Parathyroid adenoma (tissue), 2 donors: Measurements from ENCODE around the gene UQCRQ.

Source experiments
- H2AFZ ChIP-seq: fragments of 300-600 bp; sonication (generic); one replicate; pipeline ENCODE4 v1.7.0; 2017; ENCODE audit warnings: antibody characterized with exemption, mild to moderate bottlenecking
- H3K27ac ChIP-seq: fragments of 300-600 bp; sonication (generic); one replicate; pipeline ENCODE4 v1.7.0; 2017
- H3K27me3 ChIP-seq: fragments of 300-600 bp; sonication (generic); one replicate; pipeline ENCODE4 v1.7.0; 2017; ENCODE audit warnings: low read length; ENCODE audit not compliant: control insufficient read depth, insufficient read depth
- H3K36me3 ChIP-seq: fragments of 300-600 bp; sonication (generic); one replicate; pipeline ENCODE4 v1.7.0; 2017; ENCODE audit warnings: low read length; ENCODE audit not compliant: control insufficient read depth, insufficient read depth
- H3K4me1 ChIP-seq: fragments of 300-600 bp; sonication (generic); one replicate; pipeline ENCODE4 v1.7.0; 2017; ENCODE audit warnings: control low read depth
- H3K4me2 ChIP-seq: fragments of 300-600 bp; sonication (generic); one replicate; pipeline ENCODE4 v1.7.0; 2017; ENCODE audit warnings: low read length
- H3K4me3 ChIP-seq: fragments of 300-600 bp; sonication (generic); one replicate; pipeline ENCODE4 v1.7.0; 2017; ENCODE audit warnings: low read depth, low read length
- H3K79me2 ChIP-seq: fragments of 300-600 bp; sonication (generic); one replicate; pipeline ENCODE4 v1.7.0; 2017; ENCODE audit warnings: control low read depth
- H3K9ac ChIP-seq: fragments of 300-600 bp; sonication (generic); one replicate; pipeline ENCODE4 v1.7.0; 2017; ENCODE audit warnings: mild to moderate bottlenecking
- H3K9me3 ChIP-seq: fragments of 300-600 bp; sonication (generic); one replicate; pipeline ENCODE4 v1.7.0; 2017; ENCODE audit warnings: low read length; ENCODE audit not compliant: control insufficient read depth
- CTCF ChIP-seq: fragments of 300-600 bp; sonication (generic); IDR thresholded peaks from one replicate; pipeline ENCODE4 v1.7.0; 2017; ENCODE audit warnings: antibody characterized with exemption, mild to moderate bottlenecking
- donor health status: primary hyperparathyroidism.

UQCRQ gene

GRCh38 chr5:132868754-132869153 lies 2.3 kb downstream of the UQCRQ start:
- Histone ChIP-seq H2AFZ (no peak overlapping the region), H3K27me3 (no peaks in the 10 kb centered on the region), H3K4me3 (no peak overlapping the region), H3K36me3 (no peaks in the 10 kb centered on the region), H3K9me3 (no peaks in the 10 kb centered on the region), H3K9ac (no peak overlapping the region), H3K79me2 (no peaks in the 10 kb centered on the region), H3K27ac (no peak overlapping the region), H3K4me1 (peaks cover 7% of the 10 kb centered on the region), H3K4me2 (no peak overlapping the region)
- TF ChIP-seq CTCF, result no peak

- Histone ChIP-seq H3K9me3 (no peaks in the 10 kb centered on the region), H3K36me3 (no peaks in the 10 kb centered on the region), H2AFZ (no peak overlapping the region), H3K4me1 (peaks cover 4% of the 10 kb centered on the region), H3K27ac (no peak overlapping the region), H3K4me3 (no peak overlapping the region), H3K4me2 (no peak overlapping the region), H3K27me3 (no peaks in the 10 kb centered on the region), H3K9ac (no peak overlapping the region), H3K79me2 (no peaks in the 10 kb centered on the region)
- no peak for TF ChIP-seq CTCF
Observed at GRCh38 chr5:132870801-132871200, 4.4 kb downstream of the UQCRQ start.

GRCh38 chr5:132871459-132872284 lies 5.2 kb downstream of the UQCRQ start:
- Histone ChIP-seq H3K4me3 (no peak overlapping the region), H3K4me1 (peaks cover 3% of the 10 kb centered on the region), H3K27ac (no peak overlapping the region), H3K27me3 (no peaks in the 10 kb centered on the region), H3K9me3 (no peaks in the 10 kb centered on the region), H2AFZ (no peak overlapping the region), H3K36me3 (no peaks in the 10 kb centered on the region), H3K4me2 (no peak overlapping the region), H3K79me2 (no peaks in the 10 kb centered on the region), H3K9ac (no peak overlapping the region)
- TF ChIP-seq CTCF, result no peak

GRCh38 chr5:132872788-132873118 lies 6.3 kb downstream of the UQCRQ start:
- H3K36me3 ChIP-seq, result no peaks in the 10 kb centered on the region
- H3K4me2 ChIP-seq, result no peak overlapping the region
- no peak overlapping the region for H3K27ac ChIP-seq
- H3K79me2 ChIP-seq, result no peaks in the 10 kb centered on the region
- no peak overlapping the region for H3K4me3 ChIP-seq
- no peak for TF ChIP-seq CTCF
- H3K9me3 ChIP-seq, result no peaks in the 10 kb centered on the region
- no peak overlapping the region for H2AFZ ChIP-seq
- H3K27me3 ChIP-seq, result no peaks in the 10 kb centered on the region
- no peaks in the 10 kb centered on the region for H3K4me1 ChIP-seq
- H3K9ac ChIP-seq, result no peak overlapping the region
